ENCODE results near the gene TNFAIP2.

Gene TNFAIP2, protein sequence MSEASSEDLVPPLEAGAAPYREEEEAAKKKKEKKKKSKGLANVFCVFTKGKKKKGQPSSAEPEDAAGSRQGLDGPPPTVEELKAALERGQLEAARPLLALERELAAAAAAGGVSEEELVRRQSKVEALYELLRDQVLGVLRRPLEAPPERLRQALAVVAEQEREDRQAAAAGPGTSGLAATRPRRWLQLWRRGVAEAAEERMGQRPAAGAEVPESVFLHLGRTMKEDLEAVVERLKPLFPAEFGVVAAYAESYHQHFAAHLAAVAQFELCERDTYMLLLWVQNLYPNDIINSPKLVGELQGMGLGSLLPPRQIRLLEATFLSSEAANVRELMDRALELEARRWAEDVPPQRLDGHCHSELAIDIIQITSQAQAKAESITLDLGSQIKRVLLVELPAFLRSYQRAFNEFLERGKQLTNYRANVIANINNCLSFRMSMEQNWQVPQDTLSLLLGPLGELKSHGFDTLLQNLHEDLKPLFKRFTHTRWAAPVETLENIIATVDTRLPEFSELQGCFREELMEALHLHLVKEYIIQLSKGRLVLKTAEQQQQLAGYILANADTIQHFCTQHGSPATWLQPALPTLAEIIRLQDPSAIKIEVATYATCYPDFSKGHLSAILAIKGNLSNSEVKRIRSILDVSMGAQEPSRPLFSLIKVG

DNA sequence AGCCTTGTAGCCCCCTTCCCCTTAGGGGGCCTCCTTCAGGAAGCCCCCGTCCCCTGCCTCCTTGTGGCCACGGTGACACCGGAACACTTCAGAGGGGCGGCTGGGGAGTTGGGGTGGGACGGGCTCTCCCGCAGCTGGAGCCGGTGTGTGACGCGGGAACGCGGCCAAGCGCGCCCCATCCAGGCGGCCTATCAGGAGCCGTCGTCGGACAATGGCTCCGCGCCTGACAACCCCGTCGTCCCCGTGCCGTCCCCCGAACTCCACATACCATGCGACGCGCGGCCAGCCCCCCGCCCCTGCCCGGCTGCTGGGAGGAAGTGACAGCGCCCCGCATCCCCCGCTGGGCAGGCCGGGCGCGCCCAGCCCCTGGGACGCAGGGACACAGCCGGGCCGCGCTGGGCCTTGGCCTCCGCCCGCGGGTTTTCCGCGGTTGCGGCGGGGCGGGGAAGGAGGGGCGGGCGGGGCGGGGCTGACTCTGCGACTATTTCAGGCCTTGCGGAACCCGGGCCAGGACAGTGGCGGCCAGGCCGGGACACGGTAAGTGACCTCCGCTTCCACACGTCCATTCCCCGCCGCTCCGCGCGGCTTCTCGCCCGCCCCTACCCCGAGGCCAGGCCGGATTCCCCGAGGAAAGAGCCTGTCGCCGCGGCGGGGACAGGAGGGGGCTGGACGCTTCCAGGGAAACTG is at the start of gene TNFAIP2:
Gene TNFAIP2 (plus strand): TSS at position 515 of the 687 bp plus-strand sequence. CDS start 2,997 bp downstream, outside the sequence.
- no peak for DNase-seq

DNA sequence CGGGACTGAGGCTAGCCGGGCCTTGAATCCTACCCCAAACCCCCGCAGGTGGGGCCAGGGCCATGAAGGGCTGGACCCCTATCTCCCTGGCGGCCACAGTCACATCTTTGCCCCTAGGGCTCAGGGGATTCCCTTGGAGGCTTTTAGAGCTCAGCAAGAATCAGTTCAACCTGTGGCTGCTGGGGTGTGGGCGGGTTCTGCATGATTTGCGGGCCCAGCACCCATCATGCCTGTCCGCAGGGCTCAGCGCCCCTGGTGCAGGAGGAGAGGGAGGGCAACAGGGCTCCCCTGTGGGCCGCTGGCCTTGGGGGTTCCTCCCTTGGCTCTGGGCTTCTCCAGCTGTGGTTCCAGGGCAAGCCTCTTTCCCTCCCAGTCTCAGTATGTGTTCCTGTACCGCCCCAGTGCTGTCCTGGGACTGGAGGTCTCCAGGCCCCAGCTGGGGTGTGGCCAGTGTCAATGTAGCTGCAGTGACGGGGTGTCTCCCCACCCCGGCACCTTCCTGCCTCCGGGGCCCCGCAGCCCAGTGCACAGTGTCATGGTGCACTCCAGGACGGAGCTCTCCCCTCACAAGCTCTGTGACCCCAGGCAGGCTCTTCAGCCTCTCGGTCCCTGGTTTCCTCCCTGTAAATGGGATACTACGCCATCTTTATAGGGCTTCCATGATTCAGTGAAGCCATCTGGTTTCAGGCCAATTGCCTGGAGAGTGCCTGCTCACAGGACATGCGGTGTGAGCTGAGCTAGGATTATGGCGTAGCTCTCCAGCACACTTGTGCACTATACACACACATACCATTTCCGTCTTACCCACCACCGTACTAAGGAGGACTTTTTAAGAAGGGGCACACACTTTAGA is 49.2 kb upstream of the TNFAIP2 start:
- no peak for DNase-seq

DNA sequence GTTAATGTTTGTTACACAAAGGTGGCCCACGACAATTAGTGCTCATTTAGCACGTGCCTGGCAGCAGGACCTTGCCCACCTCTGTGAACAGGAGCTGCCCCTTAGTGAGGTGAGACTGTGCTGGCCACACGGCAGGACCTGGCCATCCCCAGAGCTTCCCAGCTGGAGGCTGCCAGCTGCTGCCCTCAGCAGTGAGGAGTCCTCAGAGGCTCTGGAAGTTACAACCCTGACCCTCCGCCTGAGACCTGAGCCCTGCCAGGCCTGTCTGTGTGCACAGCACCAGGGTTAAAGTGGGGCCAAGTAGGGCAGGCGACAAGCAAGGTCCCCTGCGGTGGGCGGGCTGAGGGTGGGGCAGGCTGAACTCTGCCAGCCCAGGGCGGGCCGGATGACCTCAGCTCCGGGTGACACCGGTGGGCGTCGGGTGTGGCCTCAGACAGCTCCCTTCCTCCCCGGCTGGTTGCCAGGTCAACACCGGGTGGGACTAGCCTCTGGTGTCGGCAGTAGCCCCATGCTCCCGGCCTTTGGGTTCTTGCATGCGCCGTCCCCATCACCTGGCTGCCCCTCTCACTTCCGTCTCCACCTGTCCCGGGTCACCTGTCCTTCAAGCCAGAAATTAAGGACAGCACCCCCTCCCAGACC is 48.4 kb upstream of the TNFAIP2 start:
- no peak for DNase-seq

DNA sequence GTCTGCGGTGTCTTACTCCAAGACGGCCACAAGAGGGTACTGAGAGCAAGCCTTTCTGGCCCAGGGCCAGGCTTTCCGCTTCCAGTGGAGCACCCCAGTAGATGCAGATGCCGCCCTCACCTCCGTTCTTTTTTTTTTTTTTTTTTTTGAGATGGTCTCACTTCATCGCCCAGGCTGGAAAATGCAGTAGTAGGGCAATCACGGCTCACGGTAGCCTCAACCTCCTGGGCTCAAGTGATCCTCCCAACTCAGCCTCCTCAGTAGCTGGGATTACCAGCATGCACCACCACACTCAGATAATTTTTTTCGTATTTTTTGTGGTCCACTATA is 44.9 kb upstream of the TNFAIP2 start:
- DNase-seq = peak; percentile 41

DNA sequence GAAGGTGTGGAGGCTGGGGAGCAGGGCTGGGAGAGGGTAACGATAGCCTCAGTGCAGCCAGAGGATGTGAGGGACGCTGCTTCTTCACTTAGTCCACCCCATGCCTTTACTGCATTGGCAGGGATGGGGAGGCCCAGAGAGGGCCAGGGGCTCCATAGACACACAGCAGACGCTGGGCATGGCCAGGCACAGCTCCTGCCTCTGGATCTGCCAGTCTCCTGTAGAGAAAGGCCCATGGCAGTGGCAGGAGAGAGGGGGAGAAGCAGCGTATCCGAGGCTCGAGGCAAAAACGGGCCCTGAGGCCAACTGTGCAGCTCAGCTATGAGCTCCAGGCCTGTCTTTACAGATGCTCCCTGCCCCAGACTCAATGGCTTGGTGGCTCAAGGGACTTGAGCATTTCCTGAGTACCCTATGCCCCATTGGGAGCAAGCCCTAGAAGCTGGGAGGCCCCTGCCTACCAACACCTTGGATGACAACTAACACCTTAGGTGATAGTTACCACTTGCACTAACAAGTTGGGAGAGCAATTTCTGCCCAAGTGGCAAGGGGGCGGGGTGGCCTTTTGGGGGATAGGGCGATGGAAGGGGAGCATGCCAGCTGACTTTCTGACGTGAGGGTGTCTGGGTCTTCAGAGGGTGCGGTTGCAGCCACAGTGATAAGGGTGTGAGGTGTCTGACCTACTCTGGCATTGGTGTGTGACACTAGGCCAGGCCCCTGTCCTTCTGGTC is 44.2 kb upstream of the TNFAIP2 start:
- no peak for DNase-seq

DNA sequence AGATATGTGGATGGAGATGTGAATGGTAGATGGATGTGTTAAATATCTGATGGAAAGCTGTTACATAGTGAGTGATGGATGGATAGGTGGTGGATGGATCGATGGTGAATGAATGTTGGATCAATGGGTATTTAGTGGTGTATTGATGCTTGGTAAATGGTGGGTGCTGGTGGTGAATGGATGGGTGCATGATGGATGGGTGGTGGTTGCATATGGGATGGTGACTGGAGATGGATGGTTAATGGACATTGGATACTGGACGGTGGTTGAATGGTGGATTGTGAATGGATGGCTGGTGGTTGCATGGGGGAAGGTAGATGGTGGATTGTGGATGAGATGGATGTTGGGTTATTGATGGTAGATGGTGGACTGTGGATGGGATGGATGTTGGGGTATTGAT is 41.3 kb upstream of the TNFAIP2 start:
- no peak for DNase-seq

DNA sequence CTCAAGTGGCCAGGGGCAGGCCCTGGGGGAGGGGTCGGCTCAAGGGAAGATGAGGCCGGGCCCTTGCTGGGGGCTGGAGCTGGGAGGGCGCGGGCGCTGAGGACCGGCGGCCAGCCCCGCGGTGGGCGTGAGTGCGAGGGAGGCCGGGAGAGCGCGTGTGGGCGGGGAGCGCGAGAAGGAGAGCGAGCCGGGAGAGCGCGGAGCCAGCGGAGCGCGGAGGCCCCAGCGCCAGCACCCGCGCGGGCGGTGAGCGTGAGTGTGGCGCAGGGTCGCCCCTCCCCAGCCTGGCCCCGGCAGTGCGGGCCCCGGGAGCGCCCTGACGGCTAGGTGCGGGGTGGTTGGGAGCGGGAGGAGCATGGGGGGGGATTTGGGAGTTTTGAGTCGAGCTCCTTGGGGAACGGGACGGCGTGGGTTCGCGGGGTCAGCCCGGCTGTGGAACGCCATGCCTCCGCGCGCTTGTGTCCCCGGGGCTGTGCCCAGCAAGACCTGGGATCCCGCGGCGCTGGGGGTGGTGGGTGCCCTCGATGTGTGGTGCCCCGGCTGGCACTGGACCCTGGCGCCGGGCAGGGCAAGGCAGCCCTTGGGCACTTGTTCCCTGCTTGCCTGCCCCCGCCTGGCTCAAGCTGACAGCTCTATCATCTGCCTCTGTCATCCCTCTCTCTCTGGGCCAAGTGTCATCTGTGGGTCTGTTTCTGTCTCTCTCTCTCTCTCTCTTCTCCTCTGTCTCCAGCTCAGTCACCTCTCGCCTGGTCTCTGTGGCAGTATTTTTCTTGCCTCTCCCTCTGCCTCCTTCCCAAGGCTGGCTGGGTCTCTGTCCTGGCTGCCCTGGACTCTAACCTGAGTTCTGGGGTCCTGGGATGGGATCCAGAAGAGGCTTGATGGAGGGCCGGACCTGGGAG is 39.0 kb upstream of the TNFAIP2 start, which contains the start of gene LBHD2:
Gene LBHD2 (plus strand): TSS at position 190 of the 899 bp plus-strand sequence. CDS start 1,803 bp downstream, outside the sequence.
- no peak for DNase-seq

DNA sequence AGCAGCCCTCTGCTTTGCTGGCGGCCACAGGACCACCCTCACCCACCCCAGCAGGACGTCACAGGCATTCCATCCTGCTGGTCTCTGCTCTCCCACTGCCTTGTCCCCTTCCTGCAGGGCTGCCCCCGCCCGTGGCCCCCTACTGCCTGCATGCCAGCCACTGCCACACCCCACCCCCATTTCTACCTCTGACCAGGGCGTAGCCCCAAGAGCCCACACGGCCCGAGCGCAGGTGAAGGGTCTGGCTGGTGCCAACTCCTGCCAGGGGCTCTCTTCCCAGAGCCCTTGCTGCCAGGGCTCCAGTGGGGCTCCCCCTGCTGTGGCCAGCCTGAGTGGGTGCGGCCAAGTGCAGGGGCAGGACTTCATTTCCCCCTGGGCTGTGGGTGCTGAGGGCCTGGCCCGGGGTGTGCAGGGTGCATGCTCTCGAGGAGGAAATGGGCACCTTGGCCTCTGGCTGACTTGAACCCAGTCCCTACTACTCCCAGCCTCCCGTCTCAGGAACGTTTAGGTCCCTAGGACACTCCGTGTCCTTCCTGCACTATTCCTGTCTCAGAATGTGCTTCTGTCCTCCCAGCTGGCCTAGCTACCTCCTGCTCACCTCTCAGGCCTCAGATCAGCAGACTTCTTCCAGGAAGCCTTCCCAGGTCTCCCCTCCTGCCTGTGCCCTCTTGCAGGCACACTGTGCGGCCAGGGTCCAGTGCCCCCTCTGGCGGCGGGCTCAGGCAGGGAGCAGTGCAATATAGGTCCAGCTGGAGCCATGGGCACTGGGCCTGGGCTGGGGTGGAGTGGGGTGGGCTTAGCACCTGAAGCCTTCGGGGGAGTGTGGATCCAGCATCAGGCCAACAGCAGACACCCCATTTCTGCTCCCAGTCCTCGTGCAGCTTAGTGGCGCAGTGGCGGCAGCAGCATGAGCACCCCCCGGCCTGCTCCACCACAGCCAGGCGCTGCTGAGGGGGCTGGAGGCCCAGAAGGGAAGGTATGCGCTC is 37.9 kb upstream of the TNFAIP2 start:
- no peak for DNase-seq

DNA sequence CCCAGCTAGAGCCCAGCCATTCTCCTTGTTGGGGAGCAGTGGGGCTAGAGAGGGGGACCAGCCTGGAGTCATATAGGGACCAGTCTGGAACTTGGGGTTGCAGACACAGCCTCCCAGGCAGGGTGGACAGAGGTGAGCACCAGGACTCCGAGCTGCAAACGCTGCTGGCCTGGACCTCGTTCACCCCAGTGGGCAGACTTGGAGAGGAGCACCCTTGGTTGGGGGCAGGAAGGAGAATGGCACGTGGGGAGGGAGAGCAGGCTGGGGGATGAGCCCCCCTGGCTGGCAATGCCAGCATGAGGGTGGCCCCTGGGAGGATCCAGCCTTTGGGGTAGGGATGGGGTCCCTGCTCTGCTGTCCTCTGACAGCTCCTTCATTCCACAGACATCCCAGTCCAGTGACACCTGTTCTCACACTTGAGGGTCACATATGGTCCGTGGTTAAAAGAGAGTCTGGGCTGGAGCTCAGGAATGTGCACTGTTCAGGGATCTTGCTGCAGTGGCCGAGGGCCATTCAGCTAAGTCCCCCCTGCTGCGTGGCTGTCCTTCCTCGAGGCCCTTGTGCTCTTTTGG is 36.4 kb upstream of the TNFAIP2 start:
- DNase-seq = no peak

DNA sequence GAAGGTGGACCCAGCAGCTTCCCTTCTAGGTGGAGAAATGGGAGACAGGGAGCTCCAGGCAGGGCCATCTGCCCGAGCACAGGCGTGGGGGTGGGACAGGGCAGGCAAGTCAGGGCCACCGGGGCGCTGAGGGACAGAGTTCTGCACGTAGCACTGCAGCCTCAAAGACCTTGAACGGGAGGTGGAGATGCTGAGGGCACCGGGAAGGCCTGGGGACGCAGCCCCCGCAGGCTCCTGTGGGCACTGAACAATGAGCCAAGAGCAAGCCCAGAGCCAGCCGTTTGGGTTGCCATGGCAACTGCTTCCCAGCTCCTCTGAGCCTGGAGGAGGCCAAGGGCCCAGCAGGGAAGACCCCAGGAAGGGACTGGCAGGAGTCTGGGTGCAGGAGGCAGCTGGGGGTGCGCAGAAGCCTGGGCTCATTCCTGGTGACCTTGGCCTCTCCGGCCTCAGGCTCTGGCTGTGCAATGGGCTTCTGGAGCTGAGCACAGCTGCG is 35.9 kb upstream of the TNFAIP2 start:
- DNase-seq = no peak

DNA sequence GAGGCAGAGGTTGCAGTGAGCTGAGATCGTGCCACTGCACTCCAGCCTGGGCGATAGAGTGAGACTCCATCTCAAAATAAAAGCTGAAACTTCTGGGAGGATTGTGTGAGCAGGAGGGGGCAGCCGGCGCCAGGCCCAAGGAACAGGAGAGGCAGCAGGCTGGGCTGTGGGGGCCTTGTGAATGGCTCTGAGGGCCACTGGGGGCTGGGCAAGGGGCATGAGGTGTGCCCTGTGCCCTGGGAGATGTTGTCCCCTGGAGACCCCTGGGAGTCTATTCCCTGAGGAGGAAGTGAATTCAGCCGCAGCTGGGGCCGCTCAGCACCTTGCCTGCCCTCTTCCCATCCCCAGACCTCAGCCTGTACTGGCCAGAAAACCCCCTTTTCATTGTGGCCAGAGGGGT is 34.3 kb upstream of the TNFAIP2 start:
- DNase-seq = no peak

DNA sequence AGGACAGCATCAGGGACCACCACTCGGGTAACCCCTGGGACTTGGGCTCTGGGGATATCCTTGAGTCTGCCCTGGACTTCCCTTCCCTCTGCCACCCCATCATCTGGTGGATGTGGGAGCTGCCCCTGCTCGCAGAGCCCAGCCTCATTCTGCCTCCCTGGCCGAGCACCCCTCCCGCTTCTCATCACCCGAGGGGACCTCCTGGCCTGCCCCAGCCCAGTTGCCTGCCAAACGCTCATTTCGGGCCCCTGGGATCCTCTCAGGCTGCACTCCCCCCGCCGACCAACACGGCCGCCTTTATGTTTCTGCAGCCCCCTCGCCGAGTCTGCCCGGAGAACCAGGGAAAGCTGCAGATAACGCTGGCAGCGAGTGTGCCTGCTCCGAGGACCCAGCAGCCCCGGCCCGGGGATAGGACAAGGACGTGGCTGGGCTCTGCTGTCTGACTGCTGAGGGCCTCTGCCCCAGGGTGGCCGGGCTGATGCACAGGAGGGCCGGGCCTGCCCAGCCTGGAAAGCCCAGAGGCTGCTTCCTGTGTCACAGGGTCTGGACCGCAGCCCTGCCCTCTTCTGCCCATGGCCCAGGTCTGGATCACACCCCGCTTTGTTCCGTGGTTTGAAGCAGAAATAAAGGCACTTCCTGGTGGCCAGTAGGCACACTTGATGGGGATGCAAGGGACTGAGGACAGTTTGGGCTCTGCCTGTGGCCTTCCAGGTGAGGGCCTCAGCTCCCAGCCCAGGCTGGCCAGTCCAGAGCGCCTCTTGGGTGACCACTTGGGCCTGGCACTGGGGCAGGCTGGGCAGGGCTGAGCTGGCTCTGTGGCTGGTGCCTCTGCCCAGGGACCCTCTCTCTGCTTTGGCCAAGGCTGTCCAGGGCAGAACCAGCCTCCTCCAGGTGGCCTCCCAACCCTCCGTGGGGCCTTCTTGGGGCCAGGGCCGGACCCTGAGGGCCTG is 33.6 kb upstream of the TNFAIP2 start:
- no peak for DNase-seq

DNA sequence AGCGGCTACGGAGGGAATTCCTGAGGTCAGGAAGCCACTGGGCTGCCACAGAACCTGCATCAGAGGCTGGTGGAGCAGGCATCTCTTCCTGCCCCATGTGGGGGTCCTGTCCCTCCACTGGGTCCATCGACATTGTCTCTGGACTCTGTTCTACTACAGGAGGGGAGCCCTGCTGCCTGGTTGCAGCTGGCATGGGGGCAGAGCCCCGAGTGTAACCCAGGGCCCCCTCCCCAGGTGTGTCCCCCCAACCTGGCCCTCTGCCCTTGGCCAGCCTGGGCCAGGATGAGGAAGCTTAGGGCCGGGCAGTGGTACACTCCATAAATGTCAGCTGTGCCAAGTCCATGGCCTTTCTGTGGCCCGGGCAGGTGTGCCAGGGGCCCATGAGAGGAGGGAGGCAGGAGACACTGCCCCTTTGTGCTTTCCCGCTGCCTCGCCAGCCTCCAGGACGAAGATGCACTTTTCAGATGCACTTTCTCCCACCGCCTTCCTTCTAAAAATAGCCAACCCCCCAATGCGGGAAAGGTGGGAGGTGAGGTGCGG is 32.7 kb upstream of the TNFAIP2 start:
- DNase-seq = no peak

DNA sequence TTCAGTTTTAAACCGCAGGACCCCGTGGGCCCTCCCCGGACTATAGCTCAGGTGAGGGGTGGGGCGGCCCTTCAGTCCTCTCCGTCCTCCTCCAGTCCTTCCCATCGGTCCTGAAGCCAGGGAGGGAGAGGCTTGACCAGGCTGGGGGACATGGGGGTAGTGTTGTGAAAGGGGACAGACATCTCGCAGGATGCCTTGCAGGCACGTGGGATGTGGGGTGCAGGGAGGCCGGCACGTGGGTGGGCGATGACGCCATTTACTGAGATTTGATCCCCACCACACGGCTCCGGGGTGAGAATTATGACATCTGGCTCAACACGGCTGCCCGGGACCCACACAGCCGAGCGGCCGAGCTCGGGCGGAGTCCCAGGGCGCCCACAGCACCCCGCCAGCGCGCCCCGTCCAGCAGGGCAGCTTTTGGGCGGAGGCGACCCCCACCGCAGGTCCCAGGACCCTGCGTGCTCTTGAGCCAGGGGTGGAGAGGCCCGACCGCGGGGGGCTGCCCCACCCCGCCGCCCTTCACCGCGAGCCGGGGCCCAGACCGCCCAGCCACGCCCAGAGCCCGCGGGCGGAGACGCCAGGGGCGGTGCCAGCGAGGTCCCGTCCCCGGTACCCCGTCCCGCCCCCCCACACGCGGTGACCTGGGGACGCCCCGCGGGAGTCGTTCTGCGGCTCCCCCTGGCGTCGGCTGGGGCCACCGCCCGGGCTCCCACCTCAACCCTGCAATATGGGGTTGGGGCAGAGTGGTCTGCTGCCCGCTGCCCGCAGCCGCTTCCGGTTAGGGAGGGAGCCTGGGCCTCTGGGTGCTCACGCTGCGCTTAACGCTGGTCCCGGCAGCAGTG is 32.0 kb upstream of the TNFAIP2 start:
- DNase-seq = no peak

DNA sequence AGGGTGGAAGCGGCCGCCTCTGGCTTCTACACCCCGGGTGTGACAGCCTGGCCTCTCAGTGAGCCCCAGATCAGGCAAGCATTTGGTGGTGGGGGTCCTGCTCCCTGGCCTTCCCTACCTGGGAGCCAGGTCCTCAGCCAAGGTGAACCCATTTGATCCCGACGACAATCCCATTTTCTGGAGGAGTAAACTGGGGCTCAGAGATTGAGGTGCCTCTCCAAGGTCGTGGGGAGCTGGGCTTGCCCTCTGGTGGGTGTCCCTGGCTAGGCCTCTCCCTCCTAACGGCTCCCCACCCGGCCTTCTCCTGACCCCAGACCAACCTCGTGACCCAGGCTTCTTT is 31.4 kb upstream of the TNFAIP2 start:
- DNase-seq = no peak

DNA sequence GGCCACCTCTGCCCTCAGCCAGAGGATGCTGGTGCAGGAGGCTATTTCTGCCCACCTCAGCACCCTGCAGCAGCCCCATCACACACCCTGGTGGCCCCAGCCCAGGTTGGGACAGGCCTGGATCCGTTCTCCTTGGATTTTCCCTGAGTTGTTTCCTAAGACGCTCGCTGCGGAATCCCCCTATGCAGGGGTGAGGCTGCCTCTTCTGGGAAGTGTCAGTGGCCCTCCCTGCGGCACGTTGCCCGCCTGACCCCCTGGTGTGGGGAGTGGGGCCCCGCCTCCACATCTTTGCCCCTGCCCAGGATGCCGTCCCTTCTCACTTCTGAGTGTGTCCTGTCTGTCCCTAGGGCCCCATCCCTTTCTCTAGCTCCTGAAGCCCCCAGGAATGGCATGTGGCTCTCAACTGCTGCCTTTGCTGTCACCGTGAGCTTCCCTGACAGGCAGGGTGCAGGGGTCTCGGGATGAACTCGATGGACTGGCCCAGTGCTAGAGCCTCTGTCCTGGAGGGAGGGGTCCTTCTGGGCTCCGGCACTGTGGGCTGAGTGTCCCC is 29.3 kb upstream of the TNFAIP2 start:
- DNase-seq = no peak
